ENCODE results near the gene TBC1D8. TPM values are rescaled to one million over a fixed set of nuclear protein-coding genes. Genes with fewer than 3 reads are reported as not detected.

Gene TBC1D8
- total and polyA plus RNA-seq, 2 of the 8 experiments (the other 6 are each of a cell fraction or from before 2014, with no cell fraction given) = 20.8 to 21.8 TPM

GRCh38 chr2:101200676-101201075 lies 49.5 kb upstream of the TBC1D8 start:
- WGBS, 2 experiments (ENCODE audit: extremely low coverage in 1 of 2, insufficient coverage in 1 of 2, insufficient read length in 1 of 2, insufficient replicate concordance in 2 of 2, low coverage in 1 of 2, low lambda C conversion rate in 2 of 2, missing lambda C conversion rate in 1 of 2) = 100% methylated on average over 2 of the region's 2 CpGs; no CpG with 5 or more reads in 1 of the 2 experiments
- no peak for FAIRE-seq
- CTCF ChIA-PET (ENCODE audit: partially characterized antibody) = interaction anchor here (1.3 to 8.4 kb wide), 4 partner anchors 10 to 47 kb away, joined by 5 to 80 read pairs (median 6); no protein-coding TSS in a partner anchor

More at GRCh38 chr2:101200676-101201075, 49.5 kb upstream of the TBC1D8 start:
- H3K9me3 ChIP-seq (ENCODE audit: insufficient read depth in 2 of 2, low read depth in 1 of 2, low read length in 1 of 2) = no peaks in the 10 kb centered on the region; a peak in 1 of 4 replicates
- POLR2A ChIA-PET (ENCODE audit: partially characterized antibody) = no interaction called here
- no peak overlapping the region for H2AFZ ChIP-seq (ENCODE audit: low read length)
- no peak overlapping the region for H3K14ac ChIP-seq (ENCODE audit: insufficient read length)
- H4K20me1 ChIP-seq (replicated peaks in 1 of 2; ENCODE audit: control insufficient read depth in 1 of 2, insufficient read depth in 2 of 2, low read length in 2 of 2) = no peaks in the 10 kb centered on the region
- no peak for DNase-seq (ENCODE audit: low read depth in 1 of 2, low spot score in 2 of 2)
- H3K27me3 ChIP-seq (replicated peaks in 1 of 4; ENCODE audit: control insufficient read depth in 3 of 4, extremely low read depth in 1 of 4, insufficient read depth in 3 of 4, low read length in 3 of 4) = no peaks in the 10 kb centered on the region
- no peak overlapping the region for H3K27ac ChIP-seq (ENCODE audit: low read depth, low read length)
- no peaks in the 10 kb centered on the region for H3K4me1 ChIP-seq (replicated peaks in 1 of 4; ENCODE audit: control insufficient read depth in 3 of 4, insufficient read depth in 4 of 4, low read length in 3 of 4)
- no peaks in the 10 kb centered on the region for H3K79me1 ChIP-seq (ENCODE audit: low read depth, low read length)
- no peak overlapping the region for H2BK15ac ChIP-seq (ENCODE audit: low read length)
- H3K9ac ChIP-seq (replicated peaks in 1 of 4; ENCODE audit: extremely low read depth in 1 of 4, low read depth in 3 of 4, low read length in 3 of 4) = no peak overlapping the region
- no peak overlapping the region for H3K18ac ChIP-seq (ENCODE audit: extremely low read depth, low read length)
- no peak overlapping the region for H3K23ac ChIP-seq (ENCODE audit: insufficient read length)
- no peak overlapping the region for H2BK120ac ChIP-seq (replicated peaks; ENCODE audit: low read depth, low read length)
- H4K8ac ChIP-seq (ENCODE audit: extremely low read depth, insufficient read depth, low read length) = no peak overlapping the region
- no peak overlapping the region for H2AK5ac ChIP-seq (ENCODE audit: low read depth, low read length)
- H3K23me2 ChIP-seq (ENCODE audit: low read depth, low read length) = no peaks in the 10 kb centered on the region
- H3K4me2 ChIP-seq (ENCODE audit: insufficient read depth in 1 of 2, low read depth in 2 of 2, low read length in 2 of 2) = no peak overlapping the region
- no peak overlapping the region for H4K91ac ChIP-seq (replicated peaks; ENCODE audit: insufficient read length, low read length)
- no peak overlapping the region for H2BK20ac ChIP-seq (ENCODE audit: low read length)
- H3K56ac ChIP-seq (replicated peaks; ENCODE audit: insufficient read length, low read depth, low read length) = no peak overlapping the region
- TF ChIP-seq GABPA (IDR thresholded peaks at IDR 0.05; ENCODE audit: borderline replicate concordance, insufficient read depth, low read length) (no peak), MAFK (IDR thresholded peaks at IDR 0.05; ENCODE audit: low read depth, low read length) (no peak), TBP (IDR thresholded peaks at IDR 0.05; ENCODE audit: low read depth, low read length) (no peak), KDM5A (IDR thresholded peaks at IDR 0.05; ENCODE audit: low read length) (no peak), HDAC2 (IDR thresholded peaks at IDR 0.05; ENCODE audit: borderline replicate concordance in 1 of 2, low read depth in 2 of 2, low read length in 2 of 2) (no peak), ASH2L (IDR thresholded peaks at IDR 0.05; ENCODE audit: low read length) (no peak), SP2 (IDR thresholded peaks at IDR 0.05; ENCODE audit: low read length) (no peak), BRCA1 (IDR thresholded peaks at IDR 0.05; ENCODE audit: low read depth, low read length) (no peak), POLR2A (IDR thresholded peaks at IDR 0.05; ENCODE audit: control extremely low read depth in 1 of 2, low read depth in 2 of 2, low read length in 2 of 2) (no peak), MAX (IDR thresholded peaks at IDR 0.05) (no peak), SUZ12 (IDR thresholded peaks at IDR 0.05; ENCODE audit: low read length) (no peak), KDM4A (IDR thresholded peaks at IDR 0.05; ENCODE audit: low read depth, low read length, severe bottlenecking) (no peak), RAD21 (IDR thresholded peaks at IDR 0.05 in 1 of 2, conservative IDR thresholded peaks at IDR 0.05 in 1 of 2; ENCODE audit: low read depth in 2 of 2, low read length in 2 of 2) (no peak)
- H2BK5ac ChIP-seq (ENCODE audit: low read depth, low read length) = no peak overlapping the region
- H2BK12ac ChIP-seq (ENCODE audit: low read depth, low read length) = no peak overlapping the region
- no peak overlapping the region for H3K4ac ChIP-seq (replicated peaks; ENCODE audit: insufficient read length, low read depth, low read length)
- H3K36me3 ChIP-seq (ENCODE audit: control insufficient read depth in 2 of 4, insufficient read depth in 4 of 4, low read length in 3 of 4) = no peaks in the 10 kb centered on the region
- H4K5ac ChIP-seq (ENCODE audit: insufficient read length, low read depth, low read length) = no peak overlapping the region
- H3K79me2 ChIP-seq (ENCODE audit: control insufficient read depth in 1 of 2, insufficient read depth in 2 of 2, low read length in 2 of 2) = no peaks in the 10 kb centered on the region
- H3K4me3 ChIP-seq (ENCODE audit: extremely low read depth in 1 of 4, insufficient read depth in 2 of 4, low read depth in 3 of 4, low read length in 4 of 4) = no peak overlapping the region
